GM18873 (cell line): ENCODE results near the gene CCR1.
"Not testable (repeated sequence)": the region's sequence is repeated elsewhere in the genome, so short reads cannot be mapped to it uniquely, and the experiment has no call there.

Experiments used
- ATAC-seq: cut with Tn5 transposase; IDR thresholded peaks from one replicate; pipeline ENCODE4 v1.9.1; 2021; ENCODE audit warnings: mild to moderate bottlenecking, moderate library complexity, moderate number of reproducible peaks; ENCODE audit not compliant: unreplicated experiment, low FRiP score

The CCR1 gene

GRCh38 chr3:46213201-46213600 is 5.1 kb upstream of the CCR1 start:
- no peak for ATAC-seq

- ATAC-seq, result no peak
Measured at GRCh38 chr3:46212101-46212500, 4.0 kb upstream of the CCR1 start.

GRCh38 chr3:46209746-46210470 is 1.8 kb upstream of the CCR1 start:
- no peak for ATAC-seq

- ATAC-seq, result no peak
Measured at GRCh38 chr3:46209053-46209452, 940 bp upstream of the CCR1 start.

GRCh38 chr3:46207514-46207913 is 599 bp downstream of the CCR1 start:
- not testable (repeated sequence) for ATAC-seq

- ATAC-seq, result no peak
Measured at GRCh38 chr3:46206282-46207015, 1.7 kb downstream of the CCR1 start.

GRCh38 chr3:46205286-46205960 is 2.7 kb downstream of the CCR1 start:
- ATAC-seq, result no peak

GRCh38 chr3:46203681-46204080 is 4.4 kb downstream of the CCR1 start:
- no peak for ATAC-seq

GRCh38 chr3:46202535-46202934 is 5.6 kb downstream of the CCR1 start:
- no peak for ATAC-seq

GRCh38 chr3:46200790-46201189 is 7.3 kb downstream of the CCR1 start:
- no peak for ATAC-seq

GRCh38 chr3:46200211-46200610 is 7.9 kb downstream of the CCR1 start:
- no peak for ATAC-seq

GRCh38 chr3:46196261-46196957 is 11.7 kb downstream of the CCR1 start:
- ATAC-seq, result no peak

GRCh38 chr3:46194868-46195553 is 13.1 kb downstream of the CCR1 start:
- ATAC-seq, result no peak

- no peak for ATAC-seq
Measured at GRCh38 chr3:46193436-46193835, 14.7 kb downstream of the CCR1 start.

- no peak for ATAC-seq
Measured at GRCh38 chr3:46192939-46193338, 15.2 kb downstream of the CCR1 start.

- no peak for ATAC-seq
Measured at GRCh38 chr3:46191730-46192129, 16.4 kb downstream of the CCR1 start.

GRCh38 chr3:46188708-46189107 is 19.4 kb downstream of the CCR1 start:
- ATAC-seq, result no peak

GRCh38 chr3:46187876-46188275 is 20.2 kb downstream of the CCR1 start:
- ATAC-seq, result no peak

- ATAC-seq, result no peak
Measured at GRCh38 chr3:46187341-46187700, 20.8 kb downstream of the CCR1 start.
